H9 (cell line): Measurements from ENCODE around the gene PPIL6. TPM values are rescaled to one million over a fixed set of nuclear protein-coding genes. Genes with fewer than 3 reads are reported as not detected.

Experiments used
- DNase-seq: peaks from one replicate; pipeline ENCODE4 v3.0.0-alpha.2; 2017
- H2AFZ ChIP-seq: one replicate; pipeline ENCODE4 v1.6.1; 2013; ENCODE audit warnings: mild to moderate bottlenecking, low read length, control low read depth, moderate library complexity
- H2AK5ac ChIP-seq: 2 replicates; pipeline ENCODE4 v1.6.1; 2013; ENCODE audit warnings: low read length, control low read depth, mixed read lengths; ENCODE audit not compliant: insufficient read length
- H2BK120ac ChIP-seq: one replicate; pipeline ENCODE4 v1.6.1; 2013; ENCODE audit warnings: low read depth, mild to moderate bottlenecking, low read length, control low read depth, inconsistent platforms; ENCODE audit not compliant: poor library complexity, severe bottlenecking
- H2BK12ac ChIP-seq: 2 replicates; pipeline ENCODE4 v1.6.1; 2013; ENCODE audit warnings: low read length, control low read depth, mixed read lengths, low read depth; ENCODE audit not compliant: insufficient read length
- H2BK15ac ChIP-seq: 2 replicates; pipeline ENCODE4 v1.6.1; 2013; ENCODE audit warnings: low read depth, low read length, control low read depth
- H2BK20ac ChIP-seq: one replicate; pipeline ENCODE4 v1.6.1; 2013; ENCODE audit warnings: low read depth, mild to moderate bottlenecking, low read length, control low read depth, inconsistent platforms; ENCODE audit not compliant: poor library complexity, severe bottlenecking
- H2BK5ac ChIP-seq: 2 replicates; pipeline ENCODE4 v1.6.1; 2013; ENCODE audit warnings: low read length, control low read depth, mixed read lengths; ENCODE audit not compliant: insufficient read length
- H3K14ac ChIP-seq: 2 replicates; pipeline ENCODE4 v1.6.1; 2013; ENCODE audit warnings: low read length, control low read depth; ENCODE audit not compliant: insufficient read depth
- H3K18ac ChIP-seq: 2 replicates; pipeline ENCODE4 v1.6.1; 2013; ENCODE audit warnings: low read depth, mild to moderate bottlenecking, mixed read lengths, low read length, control low read depth; ENCODE audit not compliant: insufficient read length
- H3K23ac ChIP-seq: 2 replicates; pipeline ENCODE4 v1.6.1; 2013; ENCODE audit warnings: low read length, control low read depth, mixed read lengths, low read depth; ENCODE audit not compliant: insufficient read length
- H3K23me2 ChIP-seq: 2 replicates; pipeline ENCODE4 v1.6.1; 2013; ENCODE audit warnings: low read depth, mild to moderate bottlenecking, mixed read lengths, low read length, control low read depth; ENCODE audit not compliant: insufficient read length, poor library complexity, severe bottlenecking
- H3K27ac ChIP-seq: 2 replicates; pipeline ENCODE4 v1.5.1; 2013; ENCODE audit warnings: low read length, control low read depth, mixed read lengths, low read depth; ENCODE audit not compliant: insufficient read length
- H3K27me3 ChIP-seq: 2 replicates; pipeline ENCODE4 v1.6.1; 2013; ENCODE audit warnings: low read length, control low read depth, inconsistent platforms; ENCODE audit not compliant: insufficient read depth
- H3K4ac ChIP-seq: 2 replicates; pipeline ENCODE4 v1.6.1; 2013; ENCODE audit warnings: low read depth, mild to moderate bottlenecking, control low read depth, inconsistent platforms, low read length, moderate library complexity
- H3K4me1 ChIP-seq: 2 replicates; pipeline ENCODE4 v1.6.1; 2013; ENCODE audit warnings: low read length, control low read depth, inconsistent platforms; ENCODE audit not compliant: insufficient read depth
- H3K4me2 ChIP-seq: 2 replicates; pipeline ENCODE4 v1.6.1; 2013; ENCODE audit warnings: low read length, control low read depth, mixed read lengths; ENCODE audit not compliant: insufficient read length, insufficient read depth
- H3K56ac ChIP-seq: 2 replicates; pipeline ENCODE4 v1.6.1; 2013; ENCODE audit warnings: low read depth, mild to moderate bottlenecking, mixed read lengths, low read length, control low read depth; ENCODE audit not compliant: insufficient read length
- H3K79me1 ChIP-seq: 2 replicates; pipeline ENCODE4 v1.6.1; 2013; ENCODE audit warnings: low read depth, mild to moderate bottlenecking, moderate library complexity, low read length, control low read depth, inconsistent platforms; ENCODE audit not compliant: insufficient read depth, poor library complexity, severe bottlenecking
- H3K79me2 ChIP-seq: 2 replicates; pipeline ENCODE4 v1.6.1; 2013; ENCODE audit warnings: low read length, control low read depth, inconsistent platforms; ENCODE audit not compliant: insufficient read depth
- H3K9ac ChIP-seq: 2 replicates; pipeline ENCODE4 v1.6.1; 2013; ENCODE audit warnings: low read length, control low read depth, mixed read lengths; ENCODE audit not compliant: insufficient read length; ENCODE audit errors: extremely low read depth
- H3K9me3 ChIP-seq: one replicate; pipeline ENCODE4 v1.6.1; 2013; ENCODE audit warnings: low read depth, low read length, inconsistent platforms; ENCODE audit not compliant: control insufficient read depth
- H3T11ph ChIP-seq: one replicate; pipeline ENCODE4 v1.6.1; 2013; ENCODE audit warnings: mild to moderate bottlenecking, low read length, control low read depth, inconsistent platforms
- H4K20me1 ChIP-seq: one replicate; pipeline ENCODE4 v1.6.1; 2013; ENCODE audit not compliant: control insufficient read depth, insufficient read length, insufficient read depth
- H4K5ac ChIP-seq: 2 replicates; pipeline ENCODE4 v1.6.1; 2013; ENCODE audit warnings: low read depth, mild to moderate bottlenecking, mixed read lengths, low read length, control low read depth; ENCODE audit not compliant: insufficient read length
- H4K8ac ChIP-seq: replicated peaks from 2 replicates; pipeline ENCODE4 v1.6.1; 2013; ENCODE audit warnings: low read length, control low read depth, mixed read lengths, low read depth; ENCODE audit not compliant: insufficient read length
- H4K91ac ChIP-seq: 2 replicates; pipeline ENCODE4 v1.6.1; 2013; ENCODE audit warnings: low read depth, mild to moderate bottlenecking, moderate library complexity, mixed read lengths, low read length, control low read depth; ENCODE audit not compliant: insufficient read length
- H3K27ac Mint-ChIP-seq, 3 experiments: 2 replicates in 2 of 3; 3 replicates in 1 of 3; pipeline ENCODE4 v1.8.0; 2020 to 2021; ENCODE audit warnings: mixed read lengths in 3 of 3, mild to moderate bottlenecking in 1 of 3, moderate library complexity in 1 of 3
- H3K27me3 Mint-ChIP-seq: 2 replicates; pipeline ENCODE4 v1.8.0; 2021; ENCODE audit warnings: low read depth, mild to moderate bottlenecking, moderate library complexity, mixed read lengths
- H3K36me3 Mint-ChIP-seq, 3 experiments: 2 replicates in 2 of 3; 3 replicates in 1 of 3; pipeline ENCODE4 v1.8.0; 2020 to 2021; ENCODE audit warnings: low read depth in 3 of 3, mixed read lengths in 3 of 3; ENCODE audit not compliant: insufficient read depth in 1 of 3
- H3K4me1 Mint-ChIP-seq, 2 experiments: 2 replicates each; pipeline ENCODE4 v1.8.0; 2020; ENCODE audit warnings: mixed read lengths in 2 of 2
- H3K4me3 Mint-ChIP-seq, 2 experiments: 2 replicates in 1 of 2; 3 replicates in 1 of 2; pipeline ENCODE4 v1.8.0; 2020 to 2021; ENCODE audit warnings: mild to moderate bottlenecking in 2 of 2, mixed read lengths in 2 of 2, moderate library complexity in 1 of 2
- H3K9me3 Mint-ChIP-seq, 2 experiments: 2 replicates in 1 of 2; 3 replicates in 1 of 2; pipeline ENCODE4 v1.8.0; 2020; ENCODE audit warnings: mild to moderate bottlenecking in 2 of 2, mixed read lengths in 2 of 2, moderate library complexity in 1 of 2
- WGBS: extraction: QIAGEN DNeasy Blood & Tissue Kit; methylation state at CpG from one replicate; pipeline ENCODE4 v1.1.7; 2013; ENCODE audit warnings: missing lambda C conversion rate, low lambda C conversion rate, mixed read lengths; ENCODE audit not compliant: insufficient read length; ENCODE audit errors: extremely low coverage; 5-methylcytosine and 5-hydroxymethylcytosine counted together
- total RNA-seq: library from RNA; stranded (reverse); gene quantifications from 2 replicates; pipeline ENCODE4 v1.2.1, GENCODE V29; 2021
- TF ChIP-seq, protein P1 (sequence below): fragments of 200-600 bp; sonication (generic); conservative IDR thresholded peaks from 3 replicates; pipeline ENCODE4 v1.8.0; 2021; ENCODE audit warnings: antibody characterized with exemption, mild to moderate bottlenecking

Gene PPIL6
- total RNA-seq, 1 experiment from 2014 or later, result 1.0 TPM

DNA sequence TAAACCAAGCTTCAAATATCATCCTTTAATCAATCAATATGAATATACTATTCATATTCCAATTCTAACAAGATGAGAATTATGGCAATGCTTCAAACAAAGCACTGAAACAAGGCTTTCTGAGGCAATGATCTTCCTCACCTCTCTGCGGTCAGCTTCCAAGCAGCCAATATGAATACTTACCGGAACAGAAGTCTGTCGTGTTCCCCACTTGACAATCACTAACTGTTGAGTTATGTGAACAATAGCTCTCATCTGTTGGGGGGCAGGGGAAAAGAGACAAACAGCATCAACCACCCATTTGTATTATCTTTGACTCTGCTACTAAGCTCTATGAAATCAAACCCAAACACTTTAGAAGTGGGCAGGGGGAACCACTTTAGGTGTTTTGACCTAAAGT lies 62.7 kb downstream of the PPIL6 start:
- Histone ChIP-seq H3K4ac (no peak overlapping the region), H2BK120ac (no peak overlapping the region), H3K23me2 (peaks cover 5% of the 10 kb centered on the region), H3T11ph (no peak overlapping the region), H2AK5ac (no peak overlapping the region), H3K9ac (no peak overlapping the region), H4K91ac (no peak overlapping the region), H3K4me2 (no peak overlapping the region), H2BK5ac (no peak overlapping the region), H3K27me3 (no peaks in the 10 kb centered on the region), H4K5ac (no peak overlapping the region), H2BK15ac (no peak overlapping the region), H4K20me1 (no peaks in the 10 kb centered on the region), H3K4me1 (no peaks in the 10 kb centered on the region), H3K79me2 (peaks cover 24% of the 10 kb centered on the region), H2AFZ (no peak overlapping the region), H3K18ac (no peak overlapping the region), H3K23ac (no peak overlapping the region), H3K9me3 (no peaks in the 10 kb centered on the region), H3K56ac (no peak overlapping the region), H3K27ac (no peak overlapping the region), H3K14ac (no peak overlapping the region), H2BK12ac (no peak overlapping the region), H2BK20ac (no peak overlapping the region), H4K8ac (no peak overlapping the region), H3K79me1 (no peaks in the 10 kb centered on the region)
- TF ChIP-seq, protein P1, sequence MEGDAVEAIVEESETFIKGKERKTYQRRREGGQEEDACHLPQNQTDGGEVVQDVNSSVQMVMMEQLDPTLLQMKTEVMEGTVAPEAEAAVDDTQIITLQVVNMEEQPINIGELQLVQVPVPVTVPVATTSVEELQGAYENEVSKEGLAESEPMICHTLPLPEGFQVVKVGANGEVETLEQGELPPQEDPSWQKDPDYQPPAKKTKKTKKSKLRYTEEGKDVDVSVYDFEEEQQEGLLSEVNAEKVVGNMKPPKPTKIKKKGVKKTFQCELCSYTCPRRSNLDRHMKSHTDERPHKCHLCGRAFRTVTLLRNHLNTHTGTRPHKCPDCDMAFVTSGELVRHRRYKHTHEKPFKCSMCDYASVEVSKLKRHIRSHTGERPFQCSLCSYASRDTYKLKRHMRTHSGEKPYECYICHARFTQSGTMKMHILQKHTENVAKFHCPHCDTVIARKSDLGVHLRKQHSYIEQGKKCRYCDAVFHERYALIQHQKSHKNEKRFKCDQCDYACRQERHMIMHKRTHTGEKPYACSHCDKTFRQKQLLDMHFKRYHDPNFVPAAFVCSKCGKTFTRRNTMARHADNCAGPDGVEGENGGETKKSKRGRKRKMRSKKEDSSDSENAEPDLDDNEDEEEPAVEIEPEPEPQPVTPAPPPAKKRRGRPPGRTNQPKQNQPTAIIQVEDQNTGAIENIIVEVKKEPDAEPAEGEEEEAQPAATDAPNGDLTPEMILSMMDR, result no peak
- Mint-ChIP-seq H3K9me3 (no peaks in the 10 kb centered on the region), H3K4me1 (peaks cover 18 to 19% of the 10 kb centered on the region in 2 experiments), H3K27me3 (no peaks in the 10 kb centered on the region), H3K27ac (peak overlapping the region in 1 of 3 experiments; percentile 11; a peak in 1 of 7 replicates), H3K36me3 (peaks cover 42 to 62% (median 60%) of the 10 kb centered on the region in 3 experiments), H3K4me3 (no peak overlapping the region)
- DNase-seq, result no peak
- no CpG with 5 or more reads among the region's 3 CpGs for WGBS
